Fibroblast of skin of back (primary cell): ENCODE data around the gene SCIN.
"Not testable (repeated sequence)": the region's sequence is repeated elsewhere in the genome, so short reads cannot be mapped to it uniquely, and the experiment has no call there.

Experiments used
- DNase-seq: peaks from one replicate; pipeline ENCODE4 v3.0.0-alpha.2; 2013

Gene SCIN

DNA sequence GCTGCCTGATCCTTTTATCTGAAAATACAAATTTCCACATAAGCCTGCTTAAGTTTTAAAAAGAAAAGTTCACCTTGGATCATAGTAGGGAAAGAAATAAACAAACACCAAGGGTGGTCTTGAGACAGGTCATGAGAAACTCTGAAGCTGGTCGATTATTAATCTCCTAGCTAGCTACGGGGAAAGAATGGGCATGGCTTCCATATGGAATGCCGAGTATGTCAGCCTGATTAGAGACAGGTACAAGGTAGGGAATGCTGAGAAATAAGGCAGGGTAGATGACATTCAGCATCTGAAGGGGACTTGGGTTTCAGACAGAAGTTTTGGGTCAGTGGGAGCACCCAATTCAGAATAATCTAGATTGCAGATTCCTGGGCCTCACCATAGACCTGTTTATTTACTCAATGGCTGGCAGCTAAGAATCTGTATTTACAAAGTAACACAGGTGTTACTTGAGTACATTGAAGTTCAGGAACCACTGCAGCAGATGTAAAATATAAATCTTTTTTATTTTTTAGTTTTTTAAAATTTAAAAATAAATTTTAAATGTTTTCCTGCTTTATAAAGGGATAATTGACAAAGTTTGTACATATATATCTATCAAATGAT, 49.0 kb downstream of the SCIN start:
- DNase-seq, result no peak

- DNase-seq, result peak; percentile 20
Observed at GRCh38 chr7:12620371-12620770, 49.9 kb downstream of the SCIN start.

DNA sequence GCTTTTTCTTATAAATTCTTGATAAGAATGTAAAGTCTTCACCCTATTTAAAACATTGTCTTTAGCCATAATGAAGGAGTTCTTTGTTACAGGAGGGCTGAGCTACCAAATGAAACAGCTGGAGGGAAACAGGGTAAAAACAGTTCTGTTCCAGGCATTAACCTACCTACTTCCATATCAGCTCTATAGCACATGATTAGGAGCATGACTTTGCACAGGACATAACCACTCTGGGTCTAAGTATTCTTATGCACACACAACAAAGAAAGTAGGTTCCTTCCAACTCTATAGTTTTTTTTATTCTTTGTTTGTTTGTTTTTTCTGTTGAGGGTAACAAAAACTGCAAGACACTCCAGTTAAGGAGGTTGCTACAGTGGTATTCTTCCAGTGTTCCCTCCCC, 52.7 kb downstream of the SCIN start:
- DNase-seq, result no peak

DNA sequence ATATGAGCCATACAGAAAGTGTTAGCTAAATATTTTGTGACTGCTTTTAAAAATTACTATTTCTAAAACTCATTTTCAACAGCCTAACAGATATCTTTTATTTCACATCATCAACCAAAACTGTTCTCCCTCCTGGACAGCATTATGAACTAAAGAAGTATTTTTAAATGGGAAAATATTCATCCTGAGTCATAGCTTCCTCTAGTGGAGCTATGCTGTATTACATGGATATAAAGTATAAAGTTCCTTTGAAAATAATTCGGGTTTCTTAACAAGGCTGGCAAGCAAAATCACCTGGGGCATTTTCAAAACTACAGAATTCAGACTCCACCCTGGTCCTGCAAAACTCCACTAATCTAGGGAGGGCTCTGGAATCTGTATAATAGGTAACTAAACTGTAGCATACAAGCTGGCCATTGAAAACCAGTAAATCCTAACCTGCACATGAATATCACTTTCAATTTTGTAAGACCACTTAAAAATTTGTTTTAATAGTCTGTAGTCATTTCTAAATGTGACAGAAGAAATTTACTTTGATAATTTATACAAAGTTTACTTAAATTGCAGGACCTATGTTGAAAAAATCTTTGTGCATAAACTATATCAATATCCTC, 53.5 kb downstream of the SCIN start:
- peak; percentile 30 for DNase-seq

- DNase-seq, result no peak
Observed at GRCh38 chr7:12625836-12626235, 55.3 kb downstream of the SCIN start.

- no peak for DNase-seq
Observed at GRCh38 chr7:12629816-12630512, 59.4 kb downstream of the SCIN start.

- no peak for DNase-seq
Observed at GRCh38 chr7:12630513-12630819, 59.9 kb downstream of the SCIN start.

GRCh38 chr7:12633582-12633981, 63.1 kb downstream of the SCIN start:
- DNase-seq, result no peak

- no peak for DNase-seq
Observed at GRCh38 chr7:12635830-12636229, 65.3 kb downstream of the SCIN start.

DNA sequence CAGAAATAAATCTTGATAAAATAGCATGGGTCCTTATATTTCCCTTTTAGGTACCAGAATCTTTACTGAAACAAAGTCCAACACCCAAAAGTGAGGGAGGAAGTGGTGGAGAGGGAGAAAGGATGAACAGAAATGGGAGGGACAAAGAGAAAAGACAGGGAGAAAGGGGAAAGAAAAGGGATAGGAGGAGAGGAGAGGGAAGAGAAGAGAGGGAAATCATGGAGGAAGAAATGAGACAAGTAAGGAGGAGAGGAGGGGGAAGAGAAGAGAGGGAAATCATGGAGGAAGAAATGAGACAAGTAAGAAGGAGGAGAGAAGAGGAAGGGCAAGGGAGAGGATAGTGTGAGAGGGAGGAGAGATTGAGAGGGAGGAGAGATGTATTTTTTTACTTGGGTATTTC, 66.8 kb downstream of the SCIN start:
- no peak for DNase-seq

- no peak for DNase-seq
Observed at GRCh38 chr7:12637819-12638592, 67.5 kb downstream of the SCIN start.

- DNase-seq, result peak; percentile 44
Observed at GRCh38 chr7:12638851-12639456, 68.4 kb downstream of the SCIN start.

DNA sequence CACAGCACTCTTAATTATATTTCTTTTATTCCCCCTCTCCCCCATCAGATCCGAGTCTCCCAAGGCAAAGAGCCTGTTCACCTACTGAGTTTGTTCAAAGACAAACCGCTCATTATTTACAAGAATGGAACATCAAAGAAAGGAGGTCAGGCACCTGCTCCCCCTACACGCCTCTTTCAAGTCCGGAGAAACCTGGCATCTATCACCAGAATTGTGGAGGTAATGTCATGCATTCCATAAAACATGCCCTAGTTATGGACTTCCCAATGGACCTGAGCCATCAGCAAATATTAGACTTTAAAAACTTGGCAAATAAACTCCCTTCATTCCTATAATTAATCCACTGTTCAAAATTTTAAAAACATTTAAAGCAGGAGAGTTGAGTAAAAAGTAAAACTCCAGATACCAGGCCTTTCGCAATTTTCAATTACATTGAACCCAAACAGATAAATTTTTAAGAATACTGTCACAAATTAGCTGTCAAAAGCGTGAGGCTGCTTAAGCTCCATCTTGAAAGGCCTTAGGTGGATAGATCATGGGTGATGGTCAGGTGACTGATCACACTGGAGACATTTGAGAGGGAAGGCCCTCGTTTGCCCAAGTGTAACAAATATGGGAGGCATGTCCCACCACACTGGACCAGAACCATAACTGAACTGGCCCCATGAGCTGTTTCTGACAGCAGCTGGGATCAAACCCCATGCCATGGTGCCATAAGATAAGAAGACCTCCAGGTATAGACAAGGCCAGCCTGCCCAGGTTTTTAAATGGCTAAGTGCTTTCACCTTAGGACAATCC, 70.0 kb downstream of the SCIN start:
- no peak for DNase-seq

GRCh38 chr7:12641196-12641595, 70.7 kb downstream of the SCIN start:
- DNase-seq, result no peak

DNA sequence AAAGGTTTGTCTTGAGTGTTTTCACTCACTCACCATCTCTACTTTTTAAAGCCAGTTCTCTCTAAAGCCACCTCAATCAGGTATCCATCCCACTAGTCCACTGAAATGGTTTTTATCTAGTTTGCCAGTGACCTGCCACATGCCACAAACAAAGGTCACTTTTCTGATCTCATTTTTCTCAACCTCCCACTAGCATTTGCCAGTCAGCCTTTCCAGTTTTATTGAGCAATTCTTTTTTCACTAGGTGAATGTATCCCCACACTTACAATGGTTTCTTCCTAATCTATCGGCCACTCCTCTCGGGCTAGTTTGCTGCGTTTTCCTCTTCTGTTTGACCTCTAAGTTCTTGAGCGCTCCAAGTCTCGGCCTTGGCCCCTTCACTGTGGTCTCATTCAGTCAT, 72.0 kb downstream of the SCIN start:
- DNase-seq, result no peak

- peak; percentile 70 for DNase-seq
Observed at GRCh38 chr7:12643001-12643643, 72.6 kb downstream of the SCIN start.

DNA sequence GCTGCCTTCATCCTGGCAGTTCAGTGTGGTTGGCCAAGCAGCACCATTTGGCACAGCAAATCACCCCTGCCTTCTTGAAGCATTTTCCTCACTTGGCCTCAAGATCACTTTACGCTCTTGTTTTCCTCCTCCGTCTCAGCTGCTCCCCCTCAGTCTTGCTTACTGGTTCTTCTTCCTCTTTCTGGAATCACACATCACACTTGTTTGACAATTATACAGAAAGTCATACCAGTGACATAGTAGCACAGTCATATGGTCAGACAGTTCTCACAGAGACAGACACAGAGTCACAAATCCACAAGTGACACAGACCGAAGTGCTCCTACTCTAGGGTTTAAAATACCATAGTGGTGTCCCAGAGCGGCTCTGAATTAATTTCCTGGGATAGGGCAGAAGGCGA, 73.1 kb downstream of the SCIN start:
- DNase-seq, result no peak

DNA sequence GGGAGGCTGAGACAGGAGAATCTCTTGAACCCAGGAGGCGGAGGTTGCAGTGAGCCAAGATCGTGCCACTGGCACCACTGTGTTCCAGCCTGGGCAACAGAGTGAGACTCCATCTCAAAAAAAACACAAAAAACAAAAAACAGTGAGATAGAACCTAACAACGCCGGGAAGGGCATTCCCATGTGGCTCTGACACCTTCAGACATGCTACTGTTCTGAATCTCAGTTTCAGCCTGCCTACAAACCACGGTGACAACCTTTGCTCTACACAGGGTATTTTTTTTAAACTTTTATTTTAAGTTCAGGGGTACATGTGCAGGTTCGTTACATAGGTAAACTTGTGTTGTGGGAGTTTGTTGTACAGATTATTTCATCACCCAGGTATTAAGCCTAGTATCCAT, 74.7 kb downstream of the SCIN start:
- not testable (repeated sequence) for DNase-seq

DNA sequence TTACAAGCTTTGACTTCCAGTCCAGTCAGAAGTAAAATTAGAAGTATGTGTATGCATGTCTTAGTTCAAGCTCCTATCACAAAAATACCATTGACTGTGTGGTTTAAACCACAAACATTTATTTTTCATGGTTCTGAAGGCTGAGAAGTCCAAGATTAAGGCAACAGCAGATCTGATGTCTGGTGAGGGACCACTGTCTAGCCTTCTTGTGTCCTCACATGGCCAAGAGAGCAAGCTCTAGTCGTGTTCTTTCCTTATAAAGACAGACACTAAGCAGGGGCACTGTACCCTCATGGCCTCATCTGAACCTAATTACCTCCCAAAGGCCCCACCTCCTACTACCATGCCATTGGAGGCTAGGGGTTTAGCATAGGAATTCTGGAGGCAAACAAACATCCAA, 75.6 kb downstream of the SCIN start:
- peak; percentile 90 for DNase-seq

DNA sequence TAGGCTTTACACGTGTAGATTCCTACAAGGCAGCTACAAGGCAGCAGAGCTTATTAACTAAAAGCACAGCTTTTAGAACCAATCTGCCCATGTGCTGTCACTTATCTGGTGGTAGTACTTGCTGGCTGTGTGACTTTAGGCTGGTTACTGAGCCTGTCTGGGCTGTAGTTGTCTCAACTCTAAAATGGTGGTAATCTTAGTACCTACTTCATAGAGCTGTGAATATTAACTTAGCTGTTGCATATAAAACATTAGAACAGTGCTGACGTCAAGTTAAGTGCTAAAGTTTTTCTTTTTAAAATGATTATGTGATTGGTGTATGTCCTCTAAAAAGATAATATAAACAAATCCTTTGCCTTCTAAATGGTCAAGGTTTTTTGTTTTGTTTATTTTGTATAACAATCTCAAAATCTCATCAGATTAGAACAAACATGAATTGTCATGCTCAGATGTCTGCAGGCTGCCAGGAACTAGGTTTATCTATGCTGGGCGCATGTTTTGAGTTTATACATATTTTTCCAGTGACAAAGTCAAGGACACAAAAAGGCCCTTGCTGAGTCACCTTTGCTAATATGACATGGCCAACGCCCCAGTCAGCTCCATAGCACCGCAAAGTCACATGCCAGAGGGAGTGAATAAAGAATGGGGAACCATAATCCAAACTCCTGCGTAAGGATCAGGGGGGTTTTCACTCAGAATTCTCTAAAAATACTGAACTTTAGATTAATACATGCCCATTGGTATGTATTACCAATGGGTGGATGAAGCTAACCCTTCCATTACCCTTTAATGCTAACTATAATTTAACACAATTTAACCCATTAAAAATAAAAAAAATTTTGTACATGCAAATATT, 77.1 kb downstream of the SCIN start:
- peak; percentile 94 for DNase-seq
